SU-DHL-6 (cell line): ENCODE data around the gene TBR1.

ENCODE experiments used
- H2AFZ ChIP-seq: fragments of 200-600 bp; sonication (generic); 2 replicates; pipeline ENCODE4 v1.6.1; 2014; ENCODE audit warnings: low read depth, mild to moderate bottlenecking, moderate library complexity, mixed read lengths, antibody characterized with exemption, low read length; ENCODE audit not compliant: severe bottlenecking
- H3F3A ChIP-seq: fragments of 200-600 bp; shearing (Covaris generic); 2 replicates; pipeline ENCODE4 v1.6.0; 2016; ENCODE audit warnings: antibody characterized with exemption, mild to moderate bottlenecking; ENCODE audit not compliant: insufficient read depth
- H3K27ac ChIP-seq: fragments of 200-600 bp; sonication (generic); 2 replicates; pipeline ENCODE4 v1.5.1; 2016; ENCODE audit warnings: low read depth, mild to moderate bottlenecking, low read length, moderate library complexity, mixed read lengths
- H3K27me3 ChIP-seq: fragments of 200-600 bp; sonication (generic), shearing (Covaris generic); 2 replicates; pipeline ENCODE4 v1.6.0; 2014; ENCODE audit warnings: mild to moderate bottlenecking, low read length
- H3K36me3 ChIP-seq: fragments of 200-600 bp; sonication (generic); 2 replicates; pipeline ENCODE4 v1.6.1; 2014; ENCODE audit warnings: mild to moderate bottlenecking, low read length, mixed read lengths
- H3K4me2 ChIP-seq: fragments of 300-600, 200-600 bp; shearing (Covaris generic), sonication (generic); 2 replicates; pipeline ENCODE4 v1.6.0; 2014; ENCODE audit warnings: low read length, low read depth, mild to moderate bottlenecking; ENCODE audit not compliant: poor library complexity, severe bottlenecking
- H3K4me3 ChIP-seq: fragments of 200-600 bp; sonication (generic); 2 replicates; pipeline ENCODE4 v1.5.1; 2014; ENCODE audit warnings: antibody characterized with exemption, low read length, mild to moderate bottlenecking, mixed read lengths; ENCODE audit not compliant: insufficient read depth, poor library complexity, severe bottlenecking
- H3K79me2 ChIP-seq: fragments of 200-600 bp; sonication (generic); 2 replicates; pipeline ENCODE4 v1.6.1; 2014; ENCODE audit warnings: mild to moderate bottlenecking, low read length, moderate library complexity; ENCODE audit not compliant: insufficient read depth
- H3K9ac ChIP-seq: fragments of 200-600 bp; sonication (generic); 2 replicates; pipeline ENCODE4 v1.7.0; 2014; ENCODE audit warnings: mild to moderate bottlenecking, low read length
- H3K9me2 ChIP-seq: fragments of 200-600 bp; sonication (generic); replicated peaks from 2 replicates; pipeline ENCODE4 v1.6.1; 2014; ENCODE audit warnings: low read length; ENCODE audit not compliant: insufficient read depth
- H3K9me3 ChIP-seq: fragments of 200-600 bp; sonication (generic); 2 replicates; pipeline ENCODE4 v1.6.1; 2014; ENCODE audit warnings: low read length, mixed read lengths; ENCODE audit not compliant: insufficient read depth
- H4K20me1 ChIP-seq: fragments of 200-600 bp; sonication (generic); 2 replicates; pipeline ENCODE4 v1.6.1; 2014; ENCODE audit warnings: low read depth, mild to moderate bottlenecking, antibody characterized with exemption, low read length, moderate library complexity, mixed read lengths
- CTCF ChIP-seq: fragments of 200-600 bp; sonication (generic); IDR thresholded peaks from one replicate; pipeline ENCODE4 v1.5.1; 2017; ENCODE audit warnings: antibody characterized with exemption, mild to moderate bottlenecking, low read length, moderate library complexity; ENCODE audit not compliant: insufficient read depth, poor library complexity, severe bottlenecking
- EZH2phosphoT487 ChIP-seq: fragments of 200-600 bp; sonication (generic), shearing (Covaris generic); conservative IDR thresholded peaks from 2 replicates; pipeline ENCODE4 v1.6.1; 2018; ENCODE audit warnings: mild to moderate bottlenecking, antibody characterized with exemption, low read length, moderate library complexity, mixed read lengths

The TBR1 gene

DNA sequence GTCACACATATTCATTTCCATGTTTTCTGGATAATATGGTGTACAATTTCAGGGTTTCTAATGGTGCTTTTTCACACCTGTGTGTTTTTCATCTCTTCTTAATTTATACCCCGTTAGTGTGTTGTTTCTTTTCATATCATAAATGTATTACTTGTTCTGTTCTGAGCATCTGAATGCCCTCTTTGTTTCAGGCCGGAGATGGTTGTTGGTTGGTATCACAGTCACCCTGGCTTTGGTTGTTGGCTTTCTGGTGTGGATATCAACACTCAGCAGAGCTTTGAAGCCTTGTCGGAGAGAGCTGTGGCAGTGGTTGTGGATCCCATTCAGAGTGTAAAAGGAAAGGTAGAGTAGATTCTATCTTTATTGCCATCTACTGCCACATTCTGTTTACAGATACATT lies 45.1 kb upstream of the TBR1 start:
- Histone ChIP-seq H3K9me3 (no peaks in the 10 kb centered on the region), H3K9me2 (no peaks in the 10 kb centered on the region), H3K4me3 (no peak overlapping the region), H4K20me1 (no peaks in the 10 kb centered on the region), H3K9ac (no peak overlapping the region), H3F3A (no peaks in the 10 kb centered on the region), H2AFZ (no peak overlapping the region), H3K79me2 (no peaks in the 10 kb centered on the region; the same call in 1 of the 2 replicates), H3K36me3 (peaks cover 48% of the 10 kb centered on the region), H3K27me3 (no peaks in the 10 kb centered on the region), H3K27ac (no peak overlapping the region), H3K4me2 (no peak overlapping the region)
- no peak for TF ChIP-seq EZH2phosphoT487
- TF ChIP-seq CTCF = no peak

DNA sequence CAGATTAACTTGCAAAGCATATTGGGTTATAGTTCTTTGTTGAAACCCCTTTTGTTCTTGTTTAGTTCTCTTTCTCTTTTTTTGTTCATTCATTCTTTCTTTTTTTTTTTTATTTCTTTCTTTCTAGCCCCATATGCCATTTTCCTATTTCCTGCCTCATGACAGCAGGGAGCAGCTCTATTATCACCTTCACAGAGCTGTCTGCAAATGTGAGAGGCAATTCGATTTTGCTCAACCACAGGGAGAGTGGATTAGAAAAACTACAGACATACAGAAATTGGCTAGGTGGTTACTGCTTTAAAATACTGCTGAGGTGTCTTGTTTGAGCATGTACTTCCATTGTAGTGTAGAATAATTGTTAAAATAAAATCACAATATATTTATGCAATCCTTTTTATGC lies 44.2 kb upstream of the TBR1 start:
- no peak overlapping the region for H3K27ac ChIP-seq
- H3K27me3 ChIP-seq = no peaks in the 10 kb centered on the region
- no peak overlapping the region for H3K4me3 ChIP-seq
- H3K9ac ChIP-seq = no peak overlapping the region
- no peak overlapping the region for H3K4me2 ChIP-seq
- TF ChIP-seq CTCF (no peak), EZH2phosphoT487 (no peak)
- peaks cover 48% of the 10 kb centered on the region for H3K36me3 ChIP-seq
- no peaks in the 10 kb centered on the region for H3F3A ChIP-seq
- no peaks in the 10 kb centered on the region for H3K9me3 ChIP-seq
- no peaks in the 10 kb centered on the region for H4K20me1 ChIP-seq
- H3K9me2 ChIP-seq = no peaks in the 10 kb centered on the region
- no peak overlapping the region for H2AFZ ChIP-seq
- no peaks in the 10 kb centered on the region; the same call in 1 of the 2 replicates for H3K79me2 ChIP-seq

DNA sequence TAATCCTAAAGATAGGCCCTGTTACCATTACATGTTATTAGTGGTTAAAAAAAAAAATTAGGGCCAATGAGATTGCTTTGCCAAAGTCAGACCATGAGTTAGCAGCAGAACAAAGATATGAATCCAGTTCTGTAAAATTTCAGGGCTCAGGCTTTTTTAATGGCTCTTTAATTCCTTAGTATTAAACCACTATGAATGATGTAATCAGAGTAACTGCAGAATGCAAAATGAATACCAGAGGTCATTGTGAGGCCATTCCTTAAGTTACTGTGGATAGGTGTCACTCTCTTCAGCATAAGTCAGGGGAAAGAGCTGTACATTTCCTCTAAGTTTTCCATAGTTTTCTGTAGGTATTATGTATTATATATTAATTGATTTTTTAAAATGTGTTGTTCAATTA lies 42.2 kb upstream of the TBR1 start:
- Histone ChIP-seq H3K27me3 (no peaks in the 10 kb centered on the region), H3K27ac (no peak overlapping the region), H3K9ac (no peak overlapping the region), H3K4me3 (no peak overlapping the region), H3K4me2 (no peak overlapping the region), H3K36me3 (peaks cover 35% of the 10 kb centered on the region), H3K9me3 (no peaks in the 10 kb centered on the region), H2AFZ (no peak overlapping the region), H4K20me1 (no peaks in the 10 kb centered on the region), H3F3A (no peaks in the 10 kb centered on the region), H3K9me2 (no peaks in the 10 kb centered on the region), H3K79me2 (no peaks in the 10 kb centered on the region; the same call in 1 of the 2 replicates)
- no peak for TF ChIP-seq CTCF
- TF ChIP-seq EZH2phosphoT487 = no peak
